A673 (cell line): ENCODE results near the gene PHLDB2.

Experiments used
- EZH2 ChIP-seq: fragments of 200-600 bp; sonication (generic); IDR thresholded peaks from 2 replicates; pipeline ENCODE4 v1.6.1; 2017; ENCODE audit warnings: borderline replicate concordance, low read depth, mild to moderate bottlenecking, mixed read lengths, antibody characterized with exemption, low read length; ENCODE audit not compliant: poor library complexity, severe bottlenecking
- TF ChIP-seq, protein P1 (sequence below): fragments of 300-800, 200-600 bp; sonication (generic); conservative IDR thresholded peaks from 2 replicates; pipeline ENCODE4 v1.5.1; 2017; ENCODE audit warnings: low read depth, mild to moderate bottlenecking, antibody characterized with exemption, low read length, moderate library complexity, mixed read lengths

DNA sequence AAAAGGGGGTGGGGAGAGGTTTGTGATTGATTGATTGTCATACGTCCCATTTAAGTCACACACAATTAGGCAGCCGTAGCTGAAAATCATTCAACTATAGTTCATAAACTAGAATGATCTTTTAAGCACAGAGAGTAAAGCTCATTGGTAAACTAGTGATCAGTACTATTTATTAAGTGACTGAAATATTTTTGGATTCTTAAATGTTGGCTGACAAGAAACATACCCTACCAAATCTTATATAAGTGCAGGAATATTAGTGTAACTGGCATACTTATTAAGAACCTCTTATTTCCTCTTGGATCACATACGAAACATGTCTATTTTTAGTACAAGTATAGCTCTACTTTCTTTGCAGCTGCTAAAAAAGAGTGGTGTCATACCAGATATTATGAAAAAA, 111.3 kb downstream of the PHLDB2 start:
- TF ChIP-seq, protein P1, sequence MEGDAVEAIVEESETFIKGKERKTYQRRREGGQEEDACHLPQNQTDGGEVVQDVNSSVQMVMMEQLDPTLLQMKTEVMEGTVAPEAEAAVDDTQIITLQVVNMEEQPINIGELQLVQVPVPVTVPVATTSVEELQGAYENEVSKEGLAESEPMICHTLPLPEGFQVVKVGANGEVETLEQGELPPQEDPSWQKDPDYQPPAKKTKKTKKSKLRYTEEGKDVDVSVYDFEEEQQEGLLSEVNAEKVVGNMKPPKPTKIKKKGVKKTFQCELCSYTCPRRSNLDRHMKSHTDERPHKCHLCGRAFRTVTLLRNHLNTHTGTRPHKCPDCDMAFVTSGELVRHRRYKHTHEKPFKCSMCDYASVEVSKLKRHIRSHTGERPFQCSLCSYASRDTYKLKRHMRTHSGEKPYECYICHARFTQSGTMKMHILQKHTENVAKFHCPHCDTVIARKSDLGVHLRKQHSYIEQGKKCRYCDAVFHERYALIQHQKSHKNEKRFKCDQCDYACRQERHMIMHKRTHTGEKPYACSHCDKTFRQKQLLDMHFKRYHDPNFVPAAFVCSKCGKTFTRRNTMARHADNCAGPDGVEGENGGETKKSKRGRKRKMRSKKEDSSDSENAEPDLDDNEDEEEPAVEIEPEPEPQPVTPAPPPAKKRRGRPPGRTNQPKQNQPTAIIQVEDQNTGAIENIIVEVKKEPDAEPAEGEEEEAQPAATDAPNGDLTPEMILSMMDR = no peak
- TF ChIP-seq EZH2 = no peak
